T-cell (primary cell): ENCODE results near the gene JMJD8. TPM values are rescaled to one million over a fixed set of nuclear protein-coding genes. Genes with fewer than 3 reads are reported as not detected.
A peak's percentile ranks its signal among the peaks of the same experiment; 100 is the strongest.
"Not testable (repeated sequence)": the region's sequence is repeated elsewhere in the genome, so short reads cannot be mapped to it uniquely, and the experiment has no call there.

Experiments
- ATAC-seq, 4 experiments: fragments of 200-7000 bp in 3 of 4; fragments of 150-1000 bp in 1 of 4; cut with Tn5 transposase; replicated peaks in 1 of 4; 1 replicate in 3 of 4; 2 replicates in 1 of 4; pipeline ENCODE4 v1.10.0; 2021; ENCODE audit warnings: moderate library complexity in 3 of 4, mild to moderate bottlenecking in 2 of 4, moderate number of reproducible peaks in 1 of 4
- CTCF ChIA-PET, 2 donors: fragments of 300-600 bp; sonication (Branson Sonifier 250); formaldehyde crosslinking; loops; one replicate each; lab custom pipeline; 2022; ENCODE audit warnings: antibody characterized with exemption in 2 of 2; lab: Charles Lee
- POLR2A ChIA-PET, 2 donors: fragments of 300-600 bp; sonication (Branson Sonifier 250); formaldehyde crosslinking; loops; one replicate each; lab custom pipeline; 2022; ENCODE audit warnings: antibody characterized with exemption in 2 of 2; lab: Charles Lee
- DNase-seq, 35 experiments: peaks; one replicate each; pipeline versions ENCODE4 v3.0.0 to v3.0.0-alpha.2; 2013 to 2023
- H3K27ac ChIP-seq: one replicate; pipeline ENCODE4 v1.5.1; 2013; ENCODE audit warnings: low read length
- H3K27me3 ChIP-seq, 2 experiments: replicated peaks in 1 of 2; 1 replicate in 1 of 2; 2 replicates in 1 of 2; pipeline versions ENCODE4 v1.6.1 to v1.7.0; 2013; ENCODE audit warnings: low read length in 1 of 2, mixed read lengths in 1 of 2; ENCODE audit not compliant: control insufficient read depth in 2 of 2, insufficient read depth in 2 of 2; ENCODE audit errors: extremely low read depth in 1 of 2
- H3K36me3 ChIP-seq, 2 donors: 1 replicate in 1 of 2; 2 replicates in 1 of 2; pipeline versions ENCODE4 v1.6.1 to v1.7.0; 2013; ENCODE audit warnings: low read length in 1 of 2; ENCODE audit not compliant: control insufficient read depth in 2 of 2, insufficient read depth in 1 of 2; ENCODE audit errors: extremely low read depth in 1 of 2
- H3K4me1 ChIP-seq, 2 experiments: 1 replicate in 1 of 2; 2 replicates in 1 of 2; pipeline versions ENCODE4 v1.6.1 to v1.7.0; 2013; ENCODE audit warnings: low read length in 2 of 2, mixed read lengths in 1 of 2; ENCODE audit not compliant: insufficient read depth in 2 of 2, control insufficient read depth in 1 of 2; ENCODE audit errors: extremely low read depth in 1 of 2
- H3K4me3 ChIP-seq, 2 donors: 1 replicate in 1 of 2; 2 replicates in 1 of 2; pipeline versions ENCODE4 v1.5.1 to v1.7.0; 2013; ENCODE audit warnings: mild to moderate bottlenecking in 2 of 2, low read length in 1 of 2, moderate library complexity in 1 of 2; ENCODE audit not compliant: control insufficient read depth in 1 of 2; ENCODE audit errors: extremely low read depth in 1 of 2
- H3K9me3 ChIP-seq: 2 replicates; pipeline ENCODE4 v1.7.0; 2013
- H3K27ac Mint-ChIP-seq, 2 donors: one replicate each; pipeline ENCODE4 v1.8.0; 2020 to 2021; ENCODE audit warnings: mild to moderate bottlenecking in 2 of 2, mixed read lengths in 2 of 2
- H3K27me3 Mint-ChIP-seq, 2 donors: one replicate each; pipeline ENCODE4 v1.8.0; 2021 to 2022; ENCODE audit warnings: mixed read lengths in 2 of 2
- H3K36me3 Mint-ChIP-seq: one replicate; pipeline ENCODE4 v1.8.0; 2021; ENCODE audit warnings: mixed read lengths
- H3K4me1 Mint-ChIP-seq, 3 donors: one replicate each; pipeline ENCODE4 v1.8.0; 2020 to 2022; ENCODE audit warnings: mixed read lengths in 3 of 3, mild to moderate bottlenecking in 1 of 3
- H3K4me3 Mint-ChIP-seq, 3 donors: one replicate each; pipeline ENCODE4 v1.8.0; 2020 to 2022; ENCODE audit warnings: mild to moderate bottlenecking in 3 of 3, mixed read lengths in 3 of 3, moderate library complexity in 3 of 3
- H3K9me3 Mint-ChIP-seq, 3 donors: one replicate each; pipeline ENCODE4 v1.8.0; 2020 to 2022; ENCODE audit warnings: mixed read lengths in 3 of 3
- WGBS: methylation state at CpG from one replicate; pipeline ENCODE4 v1.1.5; 2013; ENCODE audit warnings: missing lambda C conversion rate; ENCODE audit not compliant: insufficient coverage; 5-methylcytosine and 5-hydroxymethylcytosine counted together
- total RNA-seq, 35 experiments: library from RNA in 6 of 35; stranded (reverse) in 6 of 35; fragments of 120-200 nt in 1 of 35; gene quantifications; one replicate each; pipeline versions ENCODE4 v1.2.1 to v1.2.4 and lab custom pipeline; 2013 to 2026

The JMJD8 gene
- total RNA-seq, 5 donors from 2014 or later (not counting 1 experiment from before 2014, with no cell fraction given): 27.3 to 54.4 (median 49.1) TPM

GRCh38 chr16:694187-694862, 10.2 kb upstream of the JMJD8 start:
- WGBS: 5% methylated on average over 54 of the region's 64 CpGs
- CTCF ChIA-PET: no interaction called here
- peak overlapping the region; percentile 72 to 82 (median 75) for H3K4me3 Mint-ChIP-seq
- Histone ChIP-seq H3K36me3 (no peaks in the 10 kb centered on the region), H3K4me1 (peaks cover 19 to 62% of the 10 kb centered on the region in 2 experiments), H3K9me3 (no peaks in the 10 kb centered on the region), H3K27ac (no peak overlapping the region), H3K27me3 (peaks cover 0 to 36% of the 10 kb centered on the region in 2 experiments), H3K4me3 (peak overlapping the region; percentile 66 to 71)
- peak in 2 of 35 experiments; percentile 24 to 45 for DNase-seq
- no peaks in the 10 kb centered on the region for H3K9me3 Mint-ChIP-seq
- POLR2A ChIA-PET: no interaction called here
- peak overlapping the region in 1 of 2 donors; percentile 66 for H3K27ac Mint-ChIP-seq
- H3K27me3 Mint-ChIP-seq: no peaks in the 10 kb centered on the region
- ATAC-seq: peak in 2 of 4 experiments; percentile 2 to 15
- H3K36me3 Mint-ChIP-seq: no peaks in the 10 kb centered on the region
- H3K4me1 Mint-ChIP-seq: peaks cover 20 to 43% (median 41%) of the 10 kb centered on the region in 3 donors

- Histone ChIP-seq H3K36me3 (no peaks in the 10 kb centered on the region), H3K27me3 (peaks cover 0 to 33% of the 10 kb centered on the region in 2 experiments), H3K4me1 (peaks cover 18 to 62% of the 10 kb centered on the region in 2 experiments), H3K9me3 (no peaks in the 10 kb centered on the region), H3K4me3 (peak overlapping the region in 1 of 2 donors; percentile 11), H3K27ac (peak overlapping the region; percentile 34)
- H3K36me3 Mint-ChIP-seq: no peaks in the 10 kb centered on the region
- peak overlapping the region in 2 of 3 donors; percentile 17 to 82 for H3K4me3 Mint-ChIP-seq
- ChIA-PET CTCF (no interaction called here), POLR2A (no interaction called here)
- H3K9me3 Mint-ChIP-seq: no peaks in the 10 kb centered on the region
- no peak overlapping the region for H3K27ac Mint-ChIP-seq
- WGBS: 10% methylated on average over 37 of the region's 37 CpGs
- peak in 16 of 35 experiments; percentile 22 to 62 (median 48) for DNase-seq
- no peak for ATAC-seq
- peaks cover 20 to 43% (median 42%) of the 10 kb centered on the region in 3 donors for H3K4me1 Mint-ChIP-seq
- no peaks in the 10 kb centered on the region for H3K27me3 Mint-ChIP-seq
Measured at GRCh38 chr16:693766-694165, 9.6 kb upstream of the JMJD8 start.

GRCh38 chr16:693364-693763, 9.2 kb upstream of the JMJD8 start:
- ATAC-seq: no peak
- H3K27me3 Mint-ChIP-seq: no peaks in the 10 kb centered on the region
- Histone ChIP-seq H3K9me3 (no peaks in the 10 kb centered on the region), H3K4me1 (peaks cover 18 to 63% of the 10 kb centered on the region in 2 experiments), H3K4me3 (no peak overlapping the region), H3K36me3 (no peaks in the 10 kb centered on the region), H3K27me3 (peaks cover 0 to 32% of the 10 kb centered on the region in 2 experiments), H3K27ac (peak overlapping the region; percentile 34)
- no peaks in the 10 kb centered on the region for H3K36me3 Mint-ChIP-seq
- H3K9me3 Mint-ChIP-seq: no peaks in the 10 kb centered on the region
- H3K4me1 Mint-ChIP-seq: peaks cover 20 to 45% (median 44%) of the 10 kb centered on the region in 3 donors
- H3K4me3 Mint-ChIP-seq: peak overlapping the region in 2 of 3 donors; percentile 17 to 82
- ChIA-PET CTCF (no interaction called here), POLR2A (no interaction called here)
- no peak overlapping the region for H3K27ac Mint-ChIP-seq
- WGBS: 77% methylated on average over 10 of the region's 22 CpGs
- no peak for DNase-seq

GRCh38 chr16:692356-693108, 8.4 kb upstream of the JMJD8 start:
- Histone ChIP-seq H3K27ac (no peak overlapping the region), H3K4me3 (no peak overlapping the region), H3K27me3 (peaks cover 0 to 25% of the 10 kb centered on the region in 2 experiments), H3K9me3 (no peaks in the 10 kb centered on the region), H3K4me1 (peaks cover 18 to 60% of the 10 kb centered on the region in 2 experiments), H3K36me3 (peaks cover 0 to 1% of the 10 kb centered on the region in 2 donors)
- DNase-seq (no peak), ATAC-seq (no peak)
- Mint-ChIP-seq H3K4me1 (peaks cover 20 to 45% (median 44%) of the 10 kb centered on the region in 3 donors), H3K4me3 (peak overlapping the region in 2 of 3 donors; percentile 6 to 33), H3K36me3 (no peaks in the 10 kb centered on the region), H3K27ac (peak overlapping the region; percentile 14 to 53), H3K27me3 (no peaks in the 10 kb centered on the region), H3K9me3 (no peaks in the 10 kb centered on the region)
- ChIA-PET CTCF (no interaction called here), POLR2A (no interaction called here)
- no CpG with 5 or more reads among the region's 10 CpGs for WGBS

GRCh38 chr16:691242-691641, 7.1 kb upstream of the JMJD8 start:
- H3K27me3 Mint-ChIP-seq, ATAC-seq, H3K36me3 ChIP-seq, H3K9me3 Mint-ChIP-seq, POLR2A ChIA-PET, H3K4me3 ChIP-seq, H3K9me3 ChIP-seq, CTCF ChIA-PET, DNase-seq, H3K27ac ChIP-seq, H3K36me3 Mint-ChIP-seq: not testable (repeated sequence)
- peaks cover 0 to 23% of the 10 kb centered on the region in 2 experiments for H3K27me3 ChIP-seq
- H3K4me1 Mint-ChIP-seq: peaks cover 18 to 40% (median 37%) of the 10 kb centered on the region in 3 donors
- peak overlapping the region; percentile 86 to 92 (median 87) for H3K4me3 Mint-ChIP-seq
- peaks cover 16 to 55% of the 10 kb centered on the region in 2 experiments for H3K4me1 ChIP-seq
- WGBS: 87% methylated on average over 12 of the region's 16 CpGs
- H3K27ac Mint-ChIP-seq: peak overlapping the region; percentile 59 to 68

GRCh38 chr16:689175-689897, 5.2 kb upstream of the JMJD8 start:
- POLR2A ChIA-PET: no interaction called here
- ATAC-seq (no peak), DNase-seq (no peak)
- Mint-ChIP-seq H3K4me1 (peaks cover 12 to 36% (median 36%) of the 10 kb centered on the region in 3 donors), H3K27ac (peak overlapping the region; percentile 84 to 91), H3K4me3 (peak overlapping the region; percentile 86 to 92 (median 87)), H3K27me3 (no peaks in the 10 kb centered on the region), H3K9me3 (no peaks in the 10 kb centered on the region), H3K36me3 (no peaks in the 10 kb centered on the region)
- Histone ChIP-seq H3K27ac (peak overlapping the region; percentile 57), H3K36me3 (peaks cover 3 to 8% of the 10 kb centered on the region in 2 donors), H3K27me3 (peaks cover 0 to 6% of the 10 kb centered on the region in 2 experiments), H3K4me1 (peaks cover 8 to 54% of the 10 kb centered on the region in 2 experiments), H3K4me3 (peak overlapping the region; percentile 76 to 89), H3K9me3 (no peaks in the 10 kb centered on the region)
- WGBS: 87% methylated on average over 26 of the region's 26 CpGs
- CTCF ChIA-PET: no interaction called here
